Islet of Langerhans (tissue), 1 donor: Measurements from ENCODE around the gene OTULIN.

Experiments used
- FAIRE-seq: peaks from one replicate; lab custom pipeline; 2011; peaks lifted over from hg19 to GRCh38; lab: Jason Lieb, UNC

The OTULIN gene

DNA sequence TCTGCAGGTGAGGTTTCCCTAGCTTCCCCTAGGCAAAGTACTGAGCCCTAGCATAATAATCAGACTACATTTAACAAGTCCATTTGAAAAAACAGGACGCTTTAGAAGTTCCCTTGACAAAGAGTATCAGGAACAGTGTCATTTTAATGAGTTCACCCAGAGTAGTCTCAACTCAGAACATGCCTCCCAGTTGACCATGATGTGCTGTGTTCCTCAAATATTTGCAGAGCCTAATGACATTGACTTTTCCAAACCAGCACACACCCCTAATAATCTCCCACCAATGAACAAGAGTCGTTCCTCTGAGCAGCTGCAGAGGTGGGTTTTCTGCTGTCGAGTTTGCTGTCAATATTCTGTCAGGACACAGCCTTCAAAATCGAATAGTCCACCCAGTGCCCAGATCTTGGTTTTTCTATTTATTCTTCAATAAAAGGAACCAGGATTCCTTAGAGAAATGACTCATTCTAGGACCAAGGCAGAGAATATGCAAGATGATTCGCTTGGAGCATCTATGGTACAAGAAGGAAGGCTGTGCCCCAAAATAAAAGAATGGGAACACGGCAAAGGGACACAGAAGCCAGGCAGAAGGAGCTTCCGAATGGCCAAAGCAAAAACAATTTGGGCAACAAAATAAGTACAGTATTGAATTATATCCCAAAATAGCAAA, 57.6 kb downstream of the OTULIN start:
- no peak for FAIRE-seq

DNA sequence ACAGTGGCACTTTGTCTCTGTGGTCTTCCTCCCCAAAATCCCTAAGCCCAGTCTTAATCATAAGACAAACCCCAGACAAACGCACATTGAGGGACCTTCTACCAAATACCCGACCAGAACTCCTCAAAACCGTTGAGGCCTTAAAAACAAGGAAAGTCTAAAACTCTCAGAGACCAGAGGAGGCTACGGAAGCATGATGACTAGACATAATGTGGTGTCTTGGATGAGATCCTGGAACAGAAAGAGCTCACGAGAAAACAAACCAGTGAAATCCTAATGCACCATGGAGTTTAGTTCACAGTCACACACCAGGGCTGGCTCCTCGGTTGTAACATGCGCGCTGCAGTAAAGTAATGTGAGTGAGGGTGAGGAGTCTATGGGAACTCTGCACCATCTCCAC, 58.4 kb downstream of the OTULIN start:
- FAIRE-seq: no peak

DNA sequence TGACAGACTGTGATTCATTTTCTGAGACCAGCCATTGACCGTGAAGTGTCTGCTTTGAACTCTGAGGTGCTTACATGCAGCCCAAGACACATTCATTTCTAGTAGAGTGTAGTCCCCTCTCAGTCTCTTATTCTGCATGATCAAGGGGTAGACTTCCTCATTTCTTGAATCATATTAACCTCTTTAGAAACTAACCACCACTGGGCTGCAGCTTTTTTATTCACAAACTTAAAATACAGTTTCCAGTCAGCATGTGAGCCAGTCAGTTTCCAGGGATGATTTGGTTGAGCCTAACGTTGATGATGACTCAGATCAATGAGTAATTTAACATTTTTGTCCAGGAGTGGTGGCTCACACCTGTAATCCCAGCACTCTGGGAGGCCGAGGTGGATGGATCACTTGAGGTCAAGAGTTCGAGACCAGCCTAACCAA, 59.2 kb downstream of the OTULIN start:
- no peak for FAIRE-seq

- no peak for FAIRE-seq
These were observed 60.1 kb downstream of the OTULIN start for GRCh38 chr5:14724633-14725032.

- FAIRE-seq: no peak
These were observed 61.7 kb downstream of the OTULIN start for GRCh38 chr5:14726066-14726838.

- FAIRE-seq: peak; percentile 98
These were observed 62.9 kb downstream of the OTULIN start for GRCh38 chr5:14727428-14727865.

DNA sequence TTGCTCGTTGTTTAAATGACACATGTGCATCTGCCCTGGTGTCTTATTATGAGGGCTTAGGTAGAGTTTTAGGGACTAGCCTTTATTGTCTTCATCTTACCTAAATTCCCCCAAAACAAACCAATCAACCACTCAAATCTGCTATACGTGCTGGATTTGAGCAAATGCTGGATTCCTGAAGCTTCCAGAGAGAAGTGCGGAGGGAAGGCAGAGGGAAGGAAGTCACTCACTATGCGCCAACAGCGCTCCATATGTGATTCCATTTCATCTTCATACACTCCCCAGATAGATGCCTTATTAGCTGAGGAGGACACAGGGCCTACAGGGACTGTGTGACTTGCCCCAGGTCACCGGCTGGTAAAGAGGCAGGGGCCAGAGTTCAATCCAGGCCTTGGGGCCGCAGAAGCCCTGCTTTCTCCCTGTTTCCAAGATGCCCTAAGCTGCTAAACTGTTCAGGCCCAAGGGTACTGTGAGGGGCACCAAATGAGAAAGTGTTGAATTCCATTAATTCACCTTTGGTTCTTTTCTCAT, 63.5 kb downstream of the OTULIN start:
- no peak for FAIRE-seq

DNA sequence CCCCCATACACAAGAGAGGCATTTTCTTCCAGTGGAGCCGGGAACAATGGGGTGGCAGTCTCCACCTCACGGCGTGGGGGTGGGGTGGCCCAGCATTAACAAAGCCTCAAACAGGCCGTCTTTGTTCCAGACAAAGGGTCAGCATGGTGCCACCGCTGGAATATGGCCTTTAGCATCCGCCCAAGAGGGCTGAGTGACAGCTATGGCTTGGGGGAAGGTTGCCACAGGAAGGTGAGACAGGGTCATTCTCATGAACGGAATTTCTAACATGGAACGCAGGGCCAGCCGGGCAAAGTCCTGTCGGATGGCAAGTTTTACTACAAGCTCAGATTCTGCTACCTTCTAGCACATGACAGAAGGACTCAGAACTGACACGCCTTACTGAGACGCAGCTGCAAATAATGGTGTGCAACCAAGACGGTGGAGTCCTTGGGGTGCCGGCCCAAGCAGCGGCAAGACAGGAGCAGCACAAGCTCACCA, 64.0 kb downstream of the OTULIN start:
- FAIRE-seq: no peak

- no peak for FAIRE-seq
These were observed 65.2 kb downstream of the OTULIN start for GRCh38 chr5:14729448-14730385.

GRCh38 chr5:14730466-14730865, 65.9 kb downstream of the OTULIN start:
- no peak for FAIRE-seq

GRCh38 chr5:14730881-14731280, 66.4 kb downstream of the OTULIN start:
- no peak for FAIRE-seq

DNA sequence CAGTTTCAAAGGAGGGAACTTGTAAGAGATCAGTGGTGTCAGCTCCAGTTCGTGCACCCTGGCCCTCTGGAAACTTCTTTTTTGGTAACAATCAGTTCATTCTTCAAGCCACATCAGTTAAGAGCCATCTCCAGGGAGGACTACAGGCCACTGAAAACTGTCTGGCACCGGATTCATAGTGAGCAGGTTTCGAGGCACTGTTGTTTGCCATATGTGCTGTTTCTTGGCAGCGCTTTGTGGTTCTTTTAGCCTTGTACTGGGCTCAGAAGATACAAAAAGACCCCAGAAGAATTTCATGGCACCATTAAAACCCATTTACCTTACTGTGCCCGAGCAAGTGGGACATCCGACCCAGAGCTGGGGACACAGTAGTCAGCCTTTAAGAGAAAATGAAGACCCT, 68.5 kb downstream of the OTULIN start:
- FAIRE-seq: no peak

DNA sequence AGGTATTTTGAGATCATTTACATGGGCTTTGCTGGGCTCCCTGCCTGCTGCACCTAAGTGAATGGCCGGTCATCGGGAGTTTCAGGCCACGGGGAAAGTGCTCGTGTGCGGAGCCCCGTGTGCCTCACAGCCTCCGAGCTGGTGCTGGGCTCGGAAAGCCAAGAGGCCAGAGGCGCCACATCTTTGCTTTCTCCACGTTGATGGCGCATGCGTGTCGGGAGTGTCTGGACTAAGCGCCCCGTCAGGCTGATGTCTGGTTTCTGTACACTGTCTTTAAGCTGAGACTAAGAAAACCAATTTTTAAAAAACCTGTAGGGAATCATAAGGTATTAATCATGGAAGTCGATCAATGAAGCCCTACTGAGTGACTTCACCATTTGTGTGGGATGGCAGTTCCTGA, 69.1 kb downstream of the OTULIN start:
- FAIRE-seq: no peak

DNA sequence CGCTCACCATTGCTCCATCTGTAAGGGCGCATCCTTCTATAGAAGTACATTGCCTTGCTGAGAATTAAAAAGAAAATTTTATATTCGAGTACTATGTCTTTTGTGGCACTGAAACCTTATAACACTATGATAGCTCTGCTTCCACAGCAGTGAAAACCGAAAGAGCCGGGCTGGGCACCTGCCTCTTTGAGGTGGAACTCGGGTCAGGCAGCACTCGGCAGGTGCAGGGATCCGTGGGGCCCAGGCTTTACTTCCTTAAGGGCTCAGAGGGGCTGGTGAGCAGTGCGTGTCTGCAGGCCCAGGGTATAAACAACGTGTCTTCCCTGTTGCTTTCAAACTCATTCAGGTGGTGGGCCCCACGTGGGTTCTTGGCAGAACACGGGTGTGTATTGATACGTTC, 69.9 kb downstream of the OTULIN start:
- no peak for FAIRE-seq

DNA sequence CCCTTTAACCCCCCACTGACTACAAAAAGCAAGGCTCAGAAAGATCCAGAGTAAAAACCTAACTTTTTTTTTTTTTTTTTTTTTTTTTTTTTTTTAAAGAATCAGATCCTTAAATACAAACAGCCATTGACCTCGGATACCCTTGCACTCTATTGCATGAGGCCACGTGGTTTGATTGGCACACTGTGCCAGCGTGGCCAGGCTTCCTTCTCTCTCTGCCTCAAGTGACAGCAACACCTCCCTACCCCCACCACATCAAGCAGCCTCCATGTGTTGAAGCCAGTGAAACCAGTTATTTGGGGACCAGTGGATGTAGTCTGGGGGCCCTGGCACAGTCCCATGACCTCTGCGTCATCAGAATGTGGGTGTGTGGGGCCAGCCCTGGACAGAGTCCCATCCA, 71.4 kb downstream of the OTULIN start:
- no peak for FAIRE-seq

GRCh38 chr5:14737291-14737690, 72.8 kb downstream of the OTULIN start:
- FAIRE-seq: no peak

- no peak for FAIRE-seq
These were observed 73.5 kb downstream of the OTULIN start for GRCh38 chr5:14738050-14738449.

DNA sequence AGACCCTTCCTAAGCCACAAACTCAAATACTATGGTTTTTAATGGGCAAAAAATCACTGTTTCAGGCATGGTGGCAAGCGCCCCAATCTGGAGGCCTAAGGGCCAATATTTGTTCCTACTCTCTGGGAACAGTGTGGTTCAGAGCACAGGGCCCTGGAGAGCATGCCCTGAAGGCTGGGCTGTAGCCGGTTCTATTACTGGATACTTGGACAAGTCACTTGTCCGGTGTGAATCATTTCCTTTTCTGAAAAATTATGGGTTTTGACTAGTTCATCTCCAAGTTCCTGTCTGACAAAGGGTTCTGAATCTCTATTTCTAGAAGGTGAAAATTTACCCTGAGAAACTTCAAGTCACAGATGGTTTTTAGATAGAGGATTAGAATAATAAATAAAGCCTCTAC, 75.0 kb downstream of the OTULIN start:
- FAIRE-seq: no peak

- FAIRE-seq: no peak
These were observed 75.5 kb downstream of the OTULIN start for GRCh38 chr5:14739981-14740380.

DNA sequence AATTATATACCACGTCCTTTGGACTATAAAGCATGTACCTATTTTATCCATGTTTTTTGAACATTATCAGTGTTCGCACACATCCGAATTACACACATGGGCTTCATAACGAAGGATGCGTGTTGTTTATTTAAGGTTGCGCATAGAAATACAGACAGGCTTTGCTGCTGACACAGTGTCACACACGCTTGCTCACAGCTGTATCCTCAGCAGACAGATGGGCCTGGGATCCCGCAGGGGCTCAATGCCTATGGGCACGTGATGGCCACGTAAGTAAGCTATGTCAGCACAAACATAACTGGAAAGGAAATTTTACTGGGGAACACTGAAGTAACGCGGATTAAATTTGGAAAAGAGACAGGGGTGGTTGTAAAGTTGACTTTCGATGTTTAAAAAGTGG, 76.6 kb downstream of the OTULIN start:
- no peak for FAIRE-seq

DNA sequence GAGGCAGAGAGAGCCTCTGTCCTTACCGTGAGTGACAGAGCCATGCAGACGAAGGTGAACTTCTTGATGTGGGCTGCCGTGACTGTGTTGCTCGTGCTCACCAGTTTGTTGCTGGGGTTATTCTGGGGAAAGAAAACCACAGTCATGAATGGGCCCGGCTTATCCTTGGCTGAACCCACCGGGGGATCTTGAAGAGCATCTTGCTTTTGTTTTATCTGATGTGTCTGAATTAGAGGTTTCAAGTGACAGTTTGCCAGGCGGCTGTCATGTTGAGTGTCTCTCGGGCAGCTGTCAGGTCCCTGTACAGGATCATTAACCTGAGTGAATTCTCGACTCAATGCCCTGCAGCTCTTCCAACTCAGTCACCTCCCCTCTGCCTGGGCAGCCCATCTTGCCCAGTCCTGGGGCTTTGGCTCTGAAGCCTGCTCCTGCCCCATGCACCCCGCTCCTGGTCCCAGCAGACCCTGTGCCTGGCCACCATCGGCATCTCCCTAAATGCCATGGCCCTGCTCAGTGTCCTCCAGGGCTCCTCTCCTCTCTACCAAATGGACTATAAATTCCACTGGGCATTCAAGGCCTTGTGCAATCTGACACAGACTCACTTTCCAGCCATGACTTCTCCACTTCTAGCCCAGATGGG, 77.4 kb downstream of the OTULIN start:
- no peak for FAIRE-seq

GRCh38 chr5:14742498-14742897, 78.0 kb downstream of the OTULIN start:
- no peak for FAIRE-seq
